Heart left ventricle (tissue), 16 donors: ENCODE data around the gene TMIE. TPM values are rescaled to one million over a fixed set of nuclear protein-coding genes. Genes with fewer than 3 reads are reported as not detected.
"Not testable (repeated sequence)": the region's sequence is repeated elsewhere in the genome, so short reads cannot be mapped to it uniquely, and the experiment has no call there.

Experiments
- ATAC-seq, 4 donors: fragments of 200-7000 bp; cut with Tn5 transposase; one replicate each; pipeline ENCODE4 v1.9.1; 2020 to 2022; ENCODE audit warnings: moderate library complexity in 4 of 4, mild to moderate bottlenecking in 3 of 4, moderate number of reproducible peaks in 1 of 4
- DNase-seq, 5 donors: peaks; one replicate each; pipeline ENCODE4 v3.0.0-alpha.2; 2020
- H3K27ac ChIP-seq, 12 donors: fragments of 200-600 bp; sonication (generic) in 4 of 12; one replicate each; pipeline versions ENCODE4 v1.5.0 to v1.8.0; 2016 to 2022; ENCODE audit warnings: mild to moderate bottlenecking in 2 of 12
- H3K27me3 ChIP-seq, 9 donors: fragments of 200-600 bp; sonication (generic) in 2 of 9; one replicate each; pipeline versions ENCODE4 v1.5.1 to v1.8.0; 2016 to 2022; ENCODE audit warnings: mild to moderate bottlenecking in 3 of 9
- H3K36me3 ChIP-seq, 9 donors: fragments of 200-600 bp; sonication (generic) in 2 of 9; one replicate each; pipeline versions ENCODE4 v1.5.0 to v1.8.0; 2018 to 2022; ENCODE audit warnings: mild to moderate bottlenecking in 2 of 9
- H3K4me1 ChIP-seq, 12 donors: fragments of 200-600 bp; sonication (generic) in 4 of 12; one replicate each; pipeline versions ENCODE4 v1.5.0 to v1.8.0; 2016 to 2022; ENCODE audit warnings: mild to moderate bottlenecking in 3 of 12
- H3K4me3 ChIP-seq, 12 donors: fragments of 200-600 bp; sonication (generic) in 4 of 12; one replicate each; pipeline versions ENCODE4 v1.5.0 to v1.8.0; 2017 to 2022; ENCODE audit warnings: mild to moderate bottlenecking in 9 of 12, moderate library complexity in 4 of 12
- H3K9me3 ChIP-seq, 12 donors: fragments of 200-600 bp; sonication (generic) in 4 of 12; one replicate each; pipeline versions ENCODE4 v1.5.0 to v1.8.0; 2016 to 2022; ENCODE audit warnings: mild to moderate bottlenecking in 1 of 12
- POLR2A ChIP-seq, 2 donors: fragments of 450-650 bp; IDR thresholded peaks; one replicate each; pipeline ENCODE4 v1.6.1; 2017; ENCODE audit warnings: antibody characterized with exemption in 2 of 2, mild to moderate bottlenecking in 2 of 2, moderate library complexity in 2 of 2
- WGBS, 4 donors: extraction: QIAGEN DNeasy Blood & Tissue Kit in 2 of 4; methylation state at CpG; one replicate each; pipeline versions ENCODE4 v1.1.5 to v1.1.7; 2013 to 2018; 5-methylcytosine and 5-hydroxymethylcytosine counted together
- intact Hi-C, 10 donors: fragments of 100-400 bp; cut with DNase I; formaldehyde crosslinking; loops; one replicate each; pipeline versions ENCODE4 v1.11.1 to v1.14.2; 2022
- polyA plus RNA-seq, 2 donors: library from polyadenylated mRNA; stranded (reverse); fragments of 200-250 nt; gene quantifications; one replicate each; pipeline ENCODE4 v1.2.3, GENCODE V29; 2013
- total RNA-seq, 9 donors: library from RNA; depleted of rRNA in 2 of 9; stranded (reverse); fragments of >200 nt in 2 of 9; fragmentation: NEBNext Ultra II Directional in 3 of 9; extraction: Animal tissue kit (Norgen Biotek cat#: 25700) in 3 of 9; gene quantifications; one replicate each; pipeline versions ENCODE4 v1.1.0 to v1.2.4, GENCODE V29; 2016 to 2023
- TF ChIP-seq, protein P1 (sequence below), 12 donors: fragments of 200-600 bp; sonication (generic) in 4 of 12; IDR thresholded peaks; one replicate each; pipeline versions ENCODE4 v1.5.0 to v1.8.0; 2018 to 2022; ENCODE audit warnings: antibody characterized with exemption in 12 of 12, mild to moderate bottlenecking in 5 of 12
- donor health status: ischemic (EF 13 %, LVEDD 7.1; RV severe dilation, severe dysfunction).
- donor health status: healthy with polysubstance abuse.
- donor health status: DM: no; HTN: yes; CAD: no.
- donor health status: DM: no; HTN: no; CAD: no.
- donor health status: ischemic (EF 25% LVEDD 6.9; RV normal size, moderate dysfunction).
- donor health status: ischemic (EF 25% LVEDD 5.7; RV mildly dilated, moderate dysfunction).
- donor health status: healthy.
- donor health status: DM: yes; HTN: yes; CAD: no.
- donor health status: ischemic (EF 35%, LVEDD 5.7; RV mildly dilated, moderate dysfunction).
- donor health status: nonischemic (EF 11% LVEDD 7.7; RV severe dilation, severe dysfunction).
- donor health status: DM: yes; HTN: yes; CAD: no.
- donor health status: PGD.
- donor health status: ischemic (EF 29% LVEDD 5.4; RV normal size, mild dysfunction).
- donor health status: nonischemic (EF 23%, LVEDD 6.1; RV moderate dilation, normal function).

The TMIE gene
- total and polyA plus RNA-seq, 11 donors: 0.46 to 0.95 (median 0.61) TPM; not detected in 1

DNA sequence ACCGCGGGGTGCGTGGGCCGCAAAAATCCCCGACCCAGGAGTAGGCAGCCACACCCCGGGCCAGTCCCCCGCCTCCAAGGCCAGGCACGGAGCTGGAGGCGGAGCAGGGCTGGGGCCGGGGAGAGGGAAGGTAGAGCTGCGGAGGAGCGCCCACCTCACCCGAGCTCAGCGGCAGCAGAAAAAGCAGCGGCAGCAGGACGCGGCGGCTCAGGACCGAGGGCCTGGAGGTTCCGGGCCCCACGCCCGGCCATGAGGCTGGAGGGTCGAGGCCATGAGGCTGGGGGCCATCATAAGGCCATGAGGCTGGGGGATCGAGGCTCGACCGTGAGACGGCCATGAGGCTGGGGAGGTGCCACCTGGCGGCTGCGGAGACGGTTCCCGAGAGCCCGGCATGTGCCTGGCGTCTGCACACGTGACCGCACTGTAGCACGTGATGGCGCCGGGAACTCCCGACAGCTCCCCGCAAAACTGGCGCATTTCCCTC is 49.4 kb downstream of the TMIE start:
- no peaks in the 10 kb centered on the region for H3K27me3 ChIP-seq
- intact Hi-C loops: loop anchor here in 1 of 10 donors (1.0 kb wide), 1 partner anchor 60 kb away; no protein-coding TSS in a partner anchor
- H3K4me3 ChIP-seq: no peak overlapping the region
- H3K9me3 ChIP-seq: no peaks in the 10 kb centered on the region
- H3K36me3 ChIP-seq: peaks cover 0 to 3% (median 0%) of the 10 kb centered on the region in 9 donors
- 89 to 94% (median 92%) methylated on average over 15 to 41 of the region's 41 CpGs for WGBS, 4 donors
- DNase-seq (no peak), ATAC-seq (no peak)
- no peaks in the 10 kb centered on the region for H3K4me1 ChIP-seq
- TF ChIP-seq, protein P1, sequence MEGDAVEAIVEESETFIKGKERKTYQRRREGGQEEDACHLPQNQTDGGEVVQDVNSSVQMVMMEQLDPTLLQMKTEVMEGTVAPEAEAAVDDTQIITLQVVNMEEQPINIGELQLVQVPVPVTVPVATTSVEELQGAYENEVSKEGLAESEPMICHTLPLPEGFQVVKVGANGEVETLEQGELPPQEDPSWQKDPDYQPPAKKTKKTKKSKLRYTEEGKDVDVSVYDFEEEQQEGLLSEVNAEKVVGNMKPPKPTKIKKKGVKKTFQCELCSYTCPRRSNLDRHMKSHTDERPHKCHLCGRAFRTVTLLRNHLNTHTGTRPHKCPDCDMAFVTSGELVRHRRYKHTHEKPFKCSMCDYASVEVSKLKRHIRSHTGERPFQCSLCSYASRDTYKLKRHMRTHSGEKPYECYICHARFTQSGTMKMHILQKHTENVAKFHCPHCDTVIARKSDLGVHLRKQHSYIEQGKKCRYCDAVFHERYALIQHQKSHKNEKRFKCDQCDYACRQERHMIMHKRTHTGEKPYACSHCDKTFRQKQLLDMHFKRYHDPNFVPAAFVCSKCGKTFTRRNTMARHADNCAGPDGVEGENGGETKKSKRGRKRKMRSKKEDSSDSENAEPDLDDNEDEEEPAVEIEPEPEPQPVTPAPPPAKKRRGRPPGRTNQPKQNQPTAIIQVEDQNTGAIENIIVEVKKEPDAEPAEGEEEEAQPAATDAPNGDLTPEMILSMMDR (IDR thresholded peaks at IDR 0.05): no peak
- H3K27ac ChIP-seq: no peak overlapping the region

DNA sequence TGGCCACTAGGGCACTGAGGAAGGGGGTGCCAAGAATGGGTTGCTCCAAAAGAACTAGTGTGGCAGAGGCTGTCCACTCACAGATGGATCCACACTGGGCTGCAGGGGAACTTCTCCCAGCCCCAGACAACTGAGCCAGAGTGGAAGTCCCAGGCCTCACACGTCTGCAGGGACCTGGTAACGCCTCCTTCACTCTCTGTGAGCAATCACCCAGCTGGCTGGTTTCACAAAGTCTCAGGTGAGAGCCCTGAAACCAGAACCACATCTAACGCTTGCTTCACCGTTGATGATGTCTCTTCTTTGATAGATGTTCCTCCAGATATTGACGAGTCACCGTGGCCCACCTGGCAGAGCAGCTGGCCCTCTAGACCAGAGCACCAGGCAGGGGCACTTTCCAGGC is 51.9 kb downstream of the TMIE start:
- WGBS, 4 donors: 82 to 100% (median 86%) methylated on average over 4 to 6 of the region's 6 CpGs
- H3K27ac ChIP-seq, H3K4me3 ChIP-seq, H3K27me3 ChIP-seq, ATAC-seq, H3K36me3 ChIP-seq, DNase-seq, H3K9me3 ChIP-seq, intact Hi-C loops, H3K4me1 ChIP-seq: not testable (repeated sequence)

DNA sequence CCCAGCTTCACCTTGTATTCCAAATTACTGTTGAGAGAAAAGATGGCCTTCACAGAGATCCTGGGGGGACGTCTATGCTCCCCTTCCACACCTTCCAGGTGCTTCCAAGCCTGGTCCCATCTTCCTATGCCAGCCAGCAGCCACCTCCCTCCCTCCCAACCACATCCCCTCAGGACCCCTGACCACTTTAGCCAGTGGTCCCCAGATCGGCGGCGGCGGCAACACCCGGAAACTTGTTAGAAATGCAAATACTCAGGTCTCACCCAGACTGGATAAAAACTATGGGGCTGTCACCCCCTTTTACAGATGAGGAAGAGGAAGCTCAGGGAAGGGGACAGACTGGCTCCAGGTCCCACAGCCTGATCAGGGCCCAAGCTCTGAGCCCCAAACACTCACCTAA is 54.5 kb downstream of the TMIE start:
- DNase-seq (no peak), ATAC-seq (no peak)
- Histone ChIP-seq H3K9me3 (no peaks in the 10 kb centered on the region), H3K27ac (no peak overlapping the region), H3K27me3 (no peaks in the 10 kb centered on the region), H3K4me3 (no peak overlapping the region), H3K4me1 (peaks cover 0 to 4% (median 0%) of the 10 kb centered on the region in 12 donors), H3K36me3 (peaks cover 0 to 3% (median 0%) of the 10 kb centered on the region in 9 donors)
- WGBS, 4 donors: 89 to 100% (median 91%) methylated on average over 1 to 6 of the region's 6 CpGs
- intact Hi-C loops: no loop called here
- TF ChIP-seq, protein P1 (IDR thresholded peaks at IDR 0.05): no peak
- no peak for TF ChIP-seq POLR2A (IDR thresholded peaks at IDR 0.05)

DNA sequence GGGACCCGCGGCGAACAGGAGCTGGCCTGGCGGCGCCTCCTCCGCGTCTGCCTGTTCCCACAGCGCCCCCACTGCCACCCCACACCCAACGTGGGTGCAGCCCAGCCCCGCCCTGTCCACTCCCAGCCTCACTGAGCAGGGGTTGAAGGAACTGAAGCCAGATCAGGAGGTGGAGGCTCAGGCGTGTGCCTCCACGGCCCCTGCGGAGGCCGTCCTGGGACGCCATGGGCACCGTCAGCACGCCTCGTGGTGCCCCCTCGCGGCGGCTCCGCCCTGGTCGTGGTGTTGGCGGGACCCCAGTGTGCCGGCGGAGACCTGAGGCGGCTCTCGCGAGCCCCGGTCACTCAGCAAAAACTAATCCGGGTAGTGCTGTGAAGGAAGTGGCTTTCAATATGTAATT is 55.5 kb downstream of the TMIE start:
- intact Hi-C loops: no loop called here

More for the DNA sequence above, 55.5 kb downstream of the TMIE start:
- 90 to 96% (median 92%) methylated on average over 8 to 31 of the region's 31 CpGs for WGBS, 4 donors
- Histone ChIP-seq H3K9me3 (no peaks in the 10 kb centered on the region), H3K27me3 (no peaks in the 10 kb centered on the region), H3K4me3 (no peak overlapping the region), H3K27ac (no peak overlapping the region), H3K4me1 (peaks cover 0 to 4% (median 0%) of the 10 kb centered on the region in 12 donors), H3K36me3 (peaks cover 0 to 3% (median 0%) of the 10 kb centered on the region in 9 donors)
- DNase-seq: no peak
- no peak for TF ChIP-seq POLR2A (IDR thresholded peaks at IDR 0.05)
- TF ChIP-seq, protein P1 (IDR thresholded peaks at IDR 0.05): no peak
- no peak for ATAC-seq
